ENCODE measurements around the gene CHID1. TPM values are rescaled to one million over a fixed set of nuclear protein-coding genes. Genes with fewer than 3 reads are reported as not detected.

The CHID1 gene
- total RNA-seq, 2 donors from 2014 or later, result 39.4 to 81.4 TPM

- peaks cover 52% of the 10 kb centered on the region for H3K4me1 ChIP-seq
- TF ChIP-seq CTCF (IDR thresholded peaks at IDR 0.05) (peak in 5 of 7 experiments; percentile 7 to 44 (median 39)), POLR2A (IDR thresholded peaks at IDR 0.05) (peak; percentile 69 to 97 (median 72))
- ATAC-seq (peak; percentile 72), DNase-seq (peak; percentile 94 to 96 (median 95))
- peak overlapping the region; percentile 39 to 91 for H3K4me3 ChIP-seq
- peak overlapping the region; percentile 92 to 100 (median 98) for H3K27ac ChIP-seq
- H3K36me3 ChIP-seq (replicated peaks in 1 of 2; ENCODE audit: insufficient read depth in 1 of 2, low read depth in 2 of 2), result peaks cover 0 to 2% of the 10 kb centered on the region in 2 donors
- intact Hi-C loops (cut with DNase I), result no loop called here
- no peaks in the 10 kb centered on the region for H3K9me3 ChIP-seq
- H3K27me3 ChIP-seq, result no peaks in the 10 kb centered on the region
- 2% methylated on average over 41 of the region's 96 CpGs; no CpG with 5 or more reads in 1 of the 2 donors for WGBS, 2 donors
Measured at GRCh38 chr11:819129-819931, 91.3 kb downstream of the CHID1 start.

- 22 to 28% methylated on average over 3 to 20 of the region's 20 CpGs for WGBS, 2 donors
- TF ChIP-seq CTCF (IDR thresholded peaks at IDR 0.05) (no peak), POLR2A (IDR thresholded peaks at IDR 0.05) (peak; percentile 72 to 87 (median 72))
- peaks cover 0 to under 1% of the 10 kb centered on the region in 2 donors for H3K36me3 ChIP-seq (replicated peaks in 1 of 2; ENCODE audit: insufficient read depth in 1 of 2, low read depth in 2 of 2)
- H3K27me3 ChIP-seq, result no peaks in the 10 kb centered on the region
- H3K4me3 ChIP-seq, result peak within 1 kb of the TSS; percentile 39 to 91
- DNase-seq, result peak; percentile 64 to 79 (median 72)
- peak; percentile 13 for ATAC-seq
- peak within 1 kb of the TSS; percentile 92 to 100 (median 98) for H3K27ac ChIP-seq
- H3K4me1 ChIP-seq, result peaks cover 44% of the 10 kb centered on the region
- H3K9me3 ChIP-seq, result no peaks in the 10 kb centered on the region
- intact Hi-C loops (cut with DNase I), result no loop called here
Measured at GRCh38 chr11:818396-819128, 92.0 kb downstream of the CHID1 start, which contains the start of gene PNPLA2. TSS of gene PNPLA2 (plus strand) at chr11:818914. CDS start at chr11:819719, 805 bp downstream.

Small RNA genes within 50 kb of the gene (small RNA-seq; reads per million reads assigned to genes)
- gene RNU6-1025P, result not detected

Other genes starting within 250 kb of the CHID1 start
- gene DEAF1, start 215.6 kb downstream of the CHID1 start, total RNA-seq, result 10 to 100 TPM; 15.8 to 28.0 TPM
- 10 to 100 TPM; 21.8 to 36.3 TPM for gene TMEM80, start 215.0 kb downstream of the CHID1 start, total RNA-seq
- gene EPS8L2, start 204.6 kb downstream of the CHID1 start, total RNA-seq, result 100 to 1,000 TPM; 126 to 153 TPM
- gene TALDO1, start 163.3 kb downstream of the CHID1 start, total RNA-seq, result 100 to 1,000 TPM in 1 of 2 donors, 10 to 100 TPM in 1; 78.9 to 119 TPM
- gene GATD1, start 133.3 kb downstream of the CHID1 start, total RNA-seq, result 10 to 100 TPM; 14.0 to 28.7 TPM
- under 1 TPM in 1 of 2 donors, not detected in 1; 0.78 TPM for gene CEND1, start 120.7 kb downstream of the CHID1 start, total RNA-seq
- gene SLC25A22, start 112.5 kb downstream of the CHID1 start, total RNA-seq, result 10 to 100 TPM; 55.8 to 69.5 TPM
- 10 to 100 TPM; 11.9 to 98.6 TPM for gene PIDD1, start 105.6 kb downstream of the CHID1 start, total RNA-seq
- gene RPLP2, start 100.8 kb downstream of the CHID1 start, total RNA-seq, result 100 to 1,000 TPM; 395 to 402 TPM
- gene PNPLA2, start 91.9 kb downstream of the CHID1 start, total RNA-seq, result 100 to 1,000 TPM in 1 of 2 donors, 10 to 100 TPM in 1; 72.1 to 351 TPM
- 100 to 1,000 TPM; 134 to 368 TPM for gene CRACR2B, start 82.9 kb downstream of the CHID1 start, total RNA-seq
- gene CD151, start 77.9 kb downstream of the CHID1 start, total RNA-seq, result 100 to 1,000 TPM; 152 to 282 TPM
- gene POLR2L, start 68.3 kb downstream of the CHID1 start, total RNA-seq, result 10 to 100 TPM; 33.5 to 83.4 TPM
- gene TSPAN4, start 68.0 kb downstream of the CHID1 start, total RNA-seq, result 10 to 100 TPM; 44.9 to 87.7 TPM
- 10 to 100 TPM; 40.7 to 77.8 TPM for gene AP2A2, start 15.1 kb upstream of the CHID1 start, total RNA-seq
- gene MUC6, start 125.9 kb upstream of the CHID1 start, total RNA-seq, result 100 to 1,000 TPM; 101 to 194 TPM
- gene MUC2, start 164.1 kb upstream of the CHID1 start, total RNA-seq, result under 1 TPM in 1 of 2 donors, not detected in 1; under 0.01 TPM
- gene MUC5AC, start 247.1 kb upstream of the CHID1 start, total RNA-seq, result 1 to 10 TPM in 1 of 2 donors, under 1 TPM in 1; under 0.01 to 1.8 TPM

Data from body of pancreas (tissue), 4 donors.